Measurements from ENCODE around the gene TRPT1. TPM values are rescaled to one million over a fixed set of nuclear protein-coding genes. Genes with fewer than 3 reads are reported as not detected.

Gene TRPT1
- total RNA-seq, 2 experiments from 2014 or later: 37.8 to 44.8 TPM

Other genes with a start within 250 kb of the TRPT1 start
- gene OTUB1, start 239.7 kb downstream of the TRPT1 start, total RNA-seq: 100 to 1,000 TPM in 1 of 2 experiments, 10 to 100 TPM in 1; 93.7 to 102 TPM
- gene FLRT1, start 190.3 kb downstream of the TRPT1 start, total RNA-seq: not detected
- gene MACROD1, start 60.1 kb downstream of the TRPT1 start, total RNA-seq: 10 to 100 TPM; 14.4 to 14.6 TPM
- gene STIP1, start 40.0 kb downstream of the TRPT1 start, total RNA-seq: 100 to 1,000 TPM; 335 to 340 TPM
- 100 to 1,000 TPM; 261 to 281 TPM for gene FERMT3, start 19.5 kb downstream of the TRPT1 start, total RNA-seq
- gene NUDT22, start 88 bp upstream of the TRPT1 start, total RNA-seq: 10 to 100 TPM; 86.7 to 91.6 TPM
- gene DNAJC4, start 4.4 kb upstream of the TRPT1 start, total RNA-seq: 10 to 100 TPM; 38.0 to 41.3 TPM
- 10 to 100 TPM; 81.5 to 87.8 TPM for gene VEGFB, start 8.4 kb upstream of the TRPT1 start, total RNA-seq
- gene FKBP2, start 14.9 kb upstream of the TRPT1 start, total RNA-seq: 10 to 100 TPM; 26.9 to 33.0 TPM
- 100 to 1,000 TPM; 178 to 197 TPM for gene PPP1R14B, start 20.8 kb upstream of the TRPT1 start, total RNA-seq
- 10 to 100 TPM; 19.7 TPM for gene PLCB3, start 25.3 kb upstream of the TRPT1 start, total RNA-seq
- 10 to 100 TPM; 38.3 to 43.9 TPM for gene BAD, start 58.5 kb upstream of the TRPT1 start, total RNA-seq
- 10 to 100 TPM; 25.3 to 26.8 TPM for gene GPR137, start 59.7 kb upstream of the TRPT1 start, total RNA-seq
- not detected for gene KCNK4, start 65.1 kb upstream of the TRPT1 start, total RNA-seq
- not detected for gene CATSPERZ, start 74.2 kb upstream of the TRPT1 start, total RNA-seq
- 10 to 100 TPM; 42.7 to 43.2 TPM for gene ESRRA, start 79.3 kb upstream of the TRPT1 start, total RNA-seq
- gene TRMT112, start 91.4 kb upstream of the TRPT1 start, total RNA-seq: 100 to 1,000 TPM; 154 to 165 TPM
- gene PRDX5, start 91.9 kb upstream of the TRPT1 start, total RNA-seq: 100 to 1,000 TPM; 102 to 106 TPM
- 100 to 1,000 TPM; 127 TPM for gene CCDC88B, start 114.0 kb upstream of the TRPT1 start, total RNA-seq
- 10 to 100 TPM; 39.0 to 42.3 TPM for gene RPS6KA4, start 133.0 kb upstream of the TRPT1 start, total RNA-seq